ENCODE measurements around the gene MLLT10. TPM values are rescaled to one million over a fixed set of nuclear protein-coding genes. Genes with fewer than 3 reads are reported as not detected.

Gene MLLT10
- 53.3 TPM for total RNA-seq

GRCh38 chr10:21533467-21534279 lies at the start of gene MLLT10:
TSS of gene MLLT10 (plus strand) at chr10:21534232. CDS start at chr10:21534645, 413 bp downstream.
- H3K9me3 ChIP-seq, result no peaks in the 10 kb centered on the region
- intact Hi-C loops (cut with DNase I), result loop anchor here (2.0 to 10.0 kb wide), 2 partner anchors 37 to 1561 kb away; partner anchors contain the start of gene MSRB2
- TF ChIP-seq POLR2A (IDR thresholded peaks at IDR 0.05), result peak in 1 of 2 donors; percentile 86
- peak in 2 of 3 experiments; percentile 3 to 37 for TF ChIP-seq CTCF (IDR thresholded peaks at IDR 0.05)
- TF ChIP-seq POLR2AphosphoS5 (IDR thresholded peaks at IDR 0.05; ENCODE audit: insufficient read depth in 1 of 2, low read depth in 1 of 2), result peak in 1 of 2 donors; percentile 94
- H3K4me3 ChIP-seq, result peak within 1 kb of the TSS; percentile 96 to 97
- no peaks in the 10 kb centered on the region for H3K27me3 ChIP-seq
- DNase-seq (ENCODE audit: extremely low spot score in 2 of 2), result peak in 1 of 2 donors; percentile 93
- peaks cover 40% of the 10 kb centered on the region for H3K4me1 ChIP-seq
- H3K36me3 ChIP-seq, result peaks cover 0 to 15% of the 10 kb centered on the region in 2 donors
- peak within 1 kb of the TSS; percentile 96 for H3K27ac ChIP-seq

DNA sequence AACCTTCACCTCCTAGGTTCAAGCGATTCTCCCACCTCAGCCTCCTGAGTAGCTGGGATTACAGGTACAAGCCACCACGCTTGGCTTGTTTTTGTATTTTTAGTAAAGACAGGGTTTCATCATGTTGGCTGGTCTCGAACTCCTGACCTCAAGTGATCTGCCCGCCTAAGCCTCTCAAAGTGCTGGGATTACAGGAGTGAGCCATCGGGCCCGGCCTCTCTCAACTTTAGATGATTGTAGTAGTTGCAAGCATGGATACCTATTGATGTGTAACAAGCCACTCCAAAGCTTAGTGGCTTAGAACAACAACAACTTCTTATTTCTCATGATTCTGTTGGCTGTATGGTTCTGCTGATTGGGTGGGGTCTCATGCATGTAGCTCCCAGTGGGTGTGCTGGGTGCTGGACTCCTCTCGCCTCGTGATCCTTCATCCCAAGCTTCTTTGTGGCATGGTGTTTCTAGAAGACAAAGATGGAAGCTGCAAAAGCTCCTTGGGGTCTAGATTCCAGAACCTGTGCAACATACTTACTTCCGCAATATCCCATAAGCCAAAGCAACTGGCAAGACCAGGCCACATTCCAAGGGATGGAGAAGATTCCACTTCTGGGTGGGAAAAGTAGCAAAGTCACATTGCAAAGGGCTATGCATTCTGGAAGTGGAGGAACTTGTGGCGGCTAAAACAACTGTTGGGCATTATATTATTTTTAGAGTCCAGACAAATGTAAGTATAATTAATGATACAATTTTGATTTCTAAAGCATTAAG lies 46.4 kb upstream of the MLLT10 start:
- Histone ChIP-seq H3K27me3 (no peaks in the 10 kb centered on the region), H3K4me3 (no peak overlapping the region), H3K27ac (no peak overlapping the region), H3K4me1 (no peaks in the 10 kb centered on the region), H3K9me3 (no peaks in the 10 kb centered on the region), H3K36me3 (no peaks in the 10 kb centered on the region)
- DNase-seq (ENCODE audit: extremely low spot score in 2 of 2), result peak in 1 of 2 donors; percentile 58
- TF ChIP-seq CTCF (IDR thresholded peaks at IDR 0.05) (no peak), POLR2A (IDR thresholded peaks at IDR 0.05) (no peak), POLR2AphosphoS5 (IDR thresholded peaks at IDR 0.05; ENCODE audit: insufficient read depth in 1 of 2, low read depth in 1 of 2) (no peak)
- intact Hi-C loops (cut with DNase I), result no loop called here

DNA sequence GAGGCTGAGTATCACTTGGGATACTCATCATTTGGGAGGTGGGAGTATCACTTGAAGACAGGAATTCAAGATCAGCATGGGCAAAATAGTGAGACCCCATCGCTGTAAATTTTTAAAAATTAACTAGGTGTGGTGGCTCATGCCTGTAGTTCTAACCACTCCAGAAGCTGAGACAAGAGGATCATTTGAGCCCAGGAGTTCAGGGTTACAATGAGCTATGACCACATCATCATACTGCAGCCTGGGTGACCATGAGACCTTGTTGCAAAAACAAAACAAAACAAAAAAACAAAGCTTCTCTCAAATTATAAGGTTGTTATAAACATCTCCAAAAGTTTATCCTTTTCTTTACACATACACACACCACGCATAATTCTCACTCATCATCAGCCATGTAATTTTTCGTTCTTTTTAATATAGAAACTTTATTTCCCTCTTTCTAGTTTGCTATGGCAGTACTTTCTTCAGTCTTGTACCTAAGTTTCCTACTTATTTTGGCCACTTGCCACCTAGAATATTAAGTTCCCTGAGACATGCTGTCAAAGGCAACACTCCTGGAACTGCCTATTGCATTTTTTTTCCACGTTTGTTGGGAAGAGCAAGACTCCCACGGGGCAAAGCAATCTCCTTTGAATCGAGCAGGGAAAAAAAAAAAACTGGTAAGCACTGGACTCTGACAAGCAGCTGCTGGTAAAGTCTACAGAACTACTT lies 45.6 kb upstream of the MLLT10 start:
- H3K27ac ChIP-seq, result no peak overlapping the region
- no peaks in the 10 kb centered on the region for H3K4me1 ChIP-seq
- H3K4me3 ChIP-seq, result no peak overlapping the region
- no peaks in the 10 kb centered on the region for H3K9me3 ChIP-seq
- intact Hi-C loops (cut with DNase I), result no loop called here
- no peaks in the 10 kb centered on the region for H3K36me3 ChIP-seq
- H3K27me3 ChIP-seq, result no peaks in the 10 kb centered on the region
- peak in 1 of 2 donors; percentile 56 for DNase-seq (ENCODE audit: extremely low spot score in 2 of 2)
- TF ChIP-seq CTCF (IDR thresholded peaks at IDR 0.05) (no peak), POLR2A (IDR thresholded peaks at IDR 0.05) (no peak), POLR2AphosphoS5 (IDR thresholded peaks at IDR 0.05; ENCODE audit: insufficient read depth in 1 of 2, low read depth in 1 of 2) (no peak)

DNA sequence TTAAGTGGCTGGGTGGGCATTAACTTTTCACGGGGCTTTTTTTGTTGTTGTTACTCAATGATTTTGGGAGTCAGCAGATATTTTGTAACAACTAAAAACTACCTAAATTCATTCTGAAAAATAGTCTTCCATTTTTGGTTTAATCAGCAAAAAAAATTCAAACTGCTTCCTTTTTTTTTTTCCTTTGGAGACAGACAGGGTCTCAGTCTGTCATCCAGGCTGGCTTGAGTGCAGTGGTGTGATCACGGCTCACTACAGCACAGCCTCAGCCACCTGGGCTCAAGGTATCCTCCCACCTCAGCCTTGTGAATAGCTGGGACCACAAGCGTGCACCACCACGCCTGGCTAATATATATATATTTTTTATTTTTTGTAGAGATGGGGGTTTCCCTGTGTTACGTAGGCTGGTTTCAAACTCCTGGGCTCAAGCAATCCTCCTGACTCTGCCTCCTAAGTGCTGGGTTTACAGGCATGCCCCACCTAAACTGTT lies 45.0 kb upstream of the MLLT10 start:
- Histone ChIP-seq H3K9me3 (no peaks in the 10 kb centered on the region), H3K4me3 (no peak overlapping the region), H3K36me3 (no peaks in the 10 kb centered on the region), H3K27me3 (no peaks in the 10 kb centered on the region), H3K27ac (no peak overlapping the region), H3K4me1 (peaks cover 4% of the 10 kb centered on the region)
- TF ChIP-seq POLR2A (IDR thresholded peaks at IDR 0.05) (no peak), CTCF (IDR thresholded peaks at IDR 0.05) (no peak), POLR2AphosphoS5 (IDR thresholded peaks at IDR 0.05; ENCODE audit: insufficient read depth in 1 of 2, low read depth in 1 of 2) (no peak)
- intact Hi-C loops (cut with DNase I), result no loop called here
- DNase-seq (ENCODE audit: extremely low spot score in 2 of 2), result peak in 1 of 2 donors; percentile 25

All from vagina (tissue), 2 donors.